Esophagus squamous epithelium (tissue), 5 donors: ENCODE data around the gene MESD. TPM values are rescaled to one million over a fixed set of nuclear protein-coding genes. Genes with fewer than 3 reads are reported as not detected.

Experiments
- DNase-seq: peaks from one replicate; lab custom pipeline; 2025; lab: John Stamatoyannopoulos, UW
- H3K27ac ChIP-seq, 4 donors: fragments of 200-600 bp; sonication (generic); one replicate each; pipeline ENCODE4 v1.5.1; 2016 to 2019; ENCODE audit warnings: mild to moderate bottlenecking in 1 of 4
- H3K27me3 ChIP-seq, 4 donors: fragments of 200-600 bp; sonication (generic); 1 replicate in 3 of 4; 2 replicates in 1 of 4; pipeline versions ENCODE4 v1.5.1 to v1.6.0; 2017 to 2021; ENCODE audit warnings: antibody characterized with exemption in 1 of 4
- H3K36me3 ChIP-seq, 3 donors: fragments of 200-600 bp; sonication (generic); one replicate each; pipeline ENCODE4 v1.5.1; 2016 to 2019
- H3K4me1 ChIP-seq, 3 donors: fragments of 200-600 bp; sonication (generic); one replicate each; pipeline ENCODE4 v1.5.1; 2017 to 2019
- H3K4me3 ChIP-seq, 4 donors: fragments of 200-600 bp; sonication (generic); 1 replicate in 3 of 4; 2 replicates in 1 of 4; pipeline ENCODE4 v1.5.1; 2016 to 2019; ENCODE audit warnings: mild to moderate bottlenecking in 2 of 4, moderate library complexity in 1 of 4
- H3K9me3 ChIP-seq, 3 donors: fragments of 200-600 bp; sonication (generic); one replicate each; pipeline ENCODE4 v1.5.1; 2016 to 2019
- POLR2A ChIP-seq, 4 donors: fragments of 450-650 bp; IDR thresholded peaks; one replicate each; pipeline ENCODE4 v1.6.1; 2017; ENCODE audit warnings: antibody characterized with exemption in 4 of 4, mild to moderate bottlenecking in 4 of 4, moderate library complexity in 3 of 4
- WGBS, 2 donors: methylation state at CpG; one replicate each; pipeline ENCODE4 v1.1.5; 2018; 5-methylcytosine and 5-hydroxymethylcytosine counted together
- intact Hi-C: fragments of 100-400 bp; cut with DNase I; formaldehyde crosslinking; loops from one replicate; pipeline ENCODE4 v1.15.0; 2022
- total RNA-seq, 4 donors: library from RNA; depleted of rRNA; stranded (reverse); fragments of >200 nt; gene quantifications; one replicate each; pipeline ENCODE4 v1.1.0, GENCODE V29; 2016
- TF ChIP-seq, protein P1 (sequence below), 6 experiments: fragments of 450-650 bp in 4 of 6; fragments of 200-600 bp in 2 of 6; sonication (generic) in 2 of 6; IDR thresholded peaks; one replicate each; pipeline ENCODE4 v1.5.1; 2016 to 2019; ENCODE audit warnings: antibody characterized with exemption in 6 of 6, mild to moderate bottlenecking in 4 of 6, moderate library complexity in 4 of 6
- donor health status: DM: yes; HTN: yes; CAD: no.

The MESD gene
- total RNA-seq, 4 donors from 2014 or later, result 13.8 to 25.4 (median 19.1) TPM

GRCh38 chr15:80942266-80942665 is 47.4 kb downstream of the MESD start:
- no peaks in the 10 kb centered on the region for H3K9me3 ChIP-seq
- no peak overlapping the region for H3K4me3 ChIP-seq
- H3K27ac ChIP-seq, result no peak overlapping the region
- WGBS, 2 donors, result 42 to 79% methylated on average over 6 of the region's 7 CpGs
- DNase-seq, result no peak
- TF ChIP-seq, protein P1, sequence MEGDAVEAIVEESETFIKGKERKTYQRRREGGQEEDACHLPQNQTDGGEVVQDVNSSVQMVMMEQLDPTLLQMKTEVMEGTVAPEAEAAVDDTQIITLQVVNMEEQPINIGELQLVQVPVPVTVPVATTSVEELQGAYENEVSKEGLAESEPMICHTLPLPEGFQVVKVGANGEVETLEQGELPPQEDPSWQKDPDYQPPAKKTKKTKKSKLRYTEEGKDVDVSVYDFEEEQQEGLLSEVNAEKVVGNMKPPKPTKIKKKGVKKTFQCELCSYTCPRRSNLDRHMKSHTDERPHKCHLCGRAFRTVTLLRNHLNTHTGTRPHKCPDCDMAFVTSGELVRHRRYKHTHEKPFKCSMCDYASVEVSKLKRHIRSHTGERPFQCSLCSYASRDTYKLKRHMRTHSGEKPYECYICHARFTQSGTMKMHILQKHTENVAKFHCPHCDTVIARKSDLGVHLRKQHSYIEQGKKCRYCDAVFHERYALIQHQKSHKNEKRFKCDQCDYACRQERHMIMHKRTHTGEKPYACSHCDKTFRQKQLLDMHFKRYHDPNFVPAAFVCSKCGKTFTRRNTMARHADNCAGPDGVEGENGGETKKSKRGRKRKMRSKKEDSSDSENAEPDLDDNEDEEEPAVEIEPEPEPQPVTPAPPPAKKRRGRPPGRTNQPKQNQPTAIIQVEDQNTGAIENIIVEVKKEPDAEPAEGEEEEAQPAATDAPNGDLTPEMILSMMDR (IDR thresholded peaks at IDR 0.05), result no peak
- TF ChIP-seq POLR2A (IDR thresholded peaks at IDR 0.05), result no peak
- no peaks in the 10 kb centered on the region for H3K27me3 ChIP-seq
- intact Hi-C loops, result no loop called here
- no peaks in the 10 kb centered on the region for H3K4me1 ChIP-seq
- peaks cover 0 to 95% (median 13%) of the 10 kb centered on the region in 3 donors for H3K36me3 ChIP-seq

DNA sequence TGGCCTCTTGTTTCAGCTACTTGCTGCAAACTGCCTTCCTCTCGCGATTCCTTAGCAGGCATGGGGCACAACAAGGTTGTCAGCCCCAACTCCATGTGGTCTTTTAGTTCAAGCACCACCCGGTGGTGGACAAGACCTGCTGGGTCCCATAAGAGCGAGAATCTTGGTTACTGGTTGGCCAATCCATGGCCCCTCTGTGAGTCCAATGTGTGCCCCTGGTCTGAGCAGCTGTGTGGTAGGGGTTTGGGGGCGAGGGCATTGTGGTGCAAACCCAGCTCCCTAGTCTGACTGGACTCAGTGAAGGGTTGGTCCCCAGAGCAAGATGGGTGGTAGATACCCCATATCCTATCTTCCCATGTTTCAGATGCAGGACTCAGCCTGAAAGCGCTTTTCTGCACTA is 48.8 kb downstream of the MESD start:
- Histone ChIP-seq H3K36me3 (peaks cover 0 to 95% (median 13%) of the 10 kb centered on the region in 3 donors), H3K9me3 (no peaks in the 10 kb centered on the region), H3K27me3 (no peaks in the 10 kb centered on the region), H3K4me1 (no peaks in the 10 kb centered on the region), H3K4me3 (no peak overlapping the region), H3K27ac (no peak overlapping the region)
- intact Hi-C loops, result no loop called here
- 89 to 94% methylated on average over 4 to 6 of the region's 6 CpGs for WGBS, 2 donors
- no peak for TF ChIP-seq POLR2A (IDR thresholded peaks at IDR 0.05)
- TF ChIP-seq, protein P1 (IDR thresholded peaks at IDR 0.05), result no peak
- no peak for DNase-seq

GRCh38 chr15:80940331-80940730 is 49.3 kb downstream of the MESD start:
- H3K4me3 ChIP-seq, result no peak overlapping the region
- H3K27me3 ChIP-seq, result no peaks in the 10 kb centered on the region
- peaks cover 0 to 91% (median 13%) of the 10 kb centered on the region in 3 donors for H3K36me3 ChIP-seq
- no peak overlapping the region for H3K27ac ChIP-seq
- 85% methylated on average over 4 of the region's 4 CpGs; no CpG with 5 or more reads in 1 of the 2 donors for WGBS, 2 donors
- intact Hi-C loops, result no loop called here
- TF ChIP-seq, protein P1 (IDR thresholded peaks at IDR 0.05), result no peak
- no peak for TF ChIP-seq POLR2A (IDR thresholded peaks at IDR 0.05)
- no peaks in the 10 kb centered on the region for H3K4me1 ChIP-seq
- no peaks in the 10 kb centered on the region for H3K9me3 ChIP-seq
- no peak for DNase-seq

- peaks cover 0 to 80% (median 8%) of the 10 kb centered on the region in 3 donors for H3K36me3 ChIP-seq
- TF ChIP-seq POLR2A (IDR thresholded peaks at IDR 0.05), result no peak
- TF ChIP-seq, protein P1 (IDR thresholded peaks at IDR 0.05), result no peak
Measured at GRCh38 chr15:80939216-80939615, 50.4 kb downstream of the MESD start.

DNA sequence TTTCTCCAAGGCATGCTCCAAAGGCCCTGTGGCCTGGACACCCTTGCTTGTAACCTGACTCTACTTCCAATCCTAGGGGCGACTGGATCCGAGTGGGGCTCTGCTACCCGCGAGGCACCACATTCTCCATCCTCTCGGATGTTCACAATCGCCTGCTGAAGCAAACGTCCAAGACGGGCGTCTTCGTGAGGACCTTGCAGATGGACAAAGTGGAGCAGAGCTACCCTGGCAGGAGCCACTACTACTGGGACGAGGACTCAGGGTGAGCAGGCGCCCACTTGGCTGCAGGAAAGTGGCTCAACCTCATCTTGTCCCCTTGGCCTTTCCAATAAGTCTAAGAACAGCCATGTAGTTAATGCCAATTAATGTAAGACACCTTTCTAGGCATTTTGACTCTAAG is 51.9 kb downstream of the MESD start:
- Histone ChIP-seq H3K27ac (no peak overlapping the region), H3K4me3 (no peak overlapping the region), H3K9me3 (no peaks in the 10 kb centered on the region), H3K27me3 (no peaks in the 10 kb centered on the region), H3K4me1 (no peaks in the 10 kb centered on the region), H3K36me3 (peaks cover 0 to 65% (median 8%) of the 10 kb centered on the region in 3 donors)
- TF ChIP-seq, protein P1 (IDR thresholded peaks at IDR 0.05), result no peak
- no peak for TF ChIP-seq POLR2A (IDR thresholded peaks at IDR 0.05)
- DNase-seq, result no peak
- WGBS, 2 donors, result 95 to 96% methylated on average over 5 to 12 of the region's 12 CpGs
- intact Hi-C loops, result loop anchor here (10.0 kb wide), 1 partner anchor 153 kb away; no protein-coding TSS in a partner anchor

More at GRCh38 chr15:80939216-80939615, 50.4 kb downstream of the MESD start:
- intact Hi-C loops, result loop anchor here (10.0 kb wide), 1 partner anchor 154 kb away; no protein-coding TSS in a partner anchor
- Histone ChIP-seq H3K4me3 (no peak overlapping the region), H3K9me3 (no peaks in the 10 kb centered on the region), H3K27ac (no peak overlapping the region), H3K27me3 (no peaks in the 10 kb centered on the region), H3K4me1 (no peaks in the 10 kb centered on the region)
- DNase-seq, result no peak
- WGBS, 2 donors, result 82 to 98% methylated on average over 2 to 3 of the region's 3 CpGs
